MCF 10A (cell line): ENCODE measurements around the gene PHC3. TPM values are rescaled to one million over a fixed set of nuclear protein-coding genes. Genes with fewer than 3 reads are reported as not detected.

Source experiments
- BruUV-seq: library from RNA; stranded (reverse); fragments of 400-500 nt; replicated peaks from 2 replicates; lab custom pipeline; 2021; lab: Mats Ljungman, UMichigan
- CTCF ChIA-PET: fragments of 300-600 bp; sonication (Branson Sonifier 250); formaldehyde crosslinking; extraction: SDS; loops from one replicate; lab custom pipeline; 2021; ENCODE audit warnings: antibody characterized with exemption, inconsistent platforms; lab: Yijun Ruan, JAX
- POLR2A ChIA-PET: fragments of 300-600, 350-650 bp; sonication (Branson Sonifier 250); formaldehyde crosslinking; extraction: SDS; loops from one replicate; lab custom pipeline; 2020; ENCODE audit warnings: antibody characterized with exemption, inconsistent platforms; lab: Yijun Ruan, JAX
- DNase-seq: peaks from one replicate; pipeline ENCODE4 v3.0.0-alpha.2; 2018; ENCODE audit not compliant: unreplicated experiment
- H3K27ac Mint-ChIP-seq: one replicate; pipeline ENCODE4 v1.8.0; 2022; ENCODE audit warnings: mild to moderate bottlenecking, low read depth, mixed read lengths; ENCODE audit not compliant: unreplicated experiment
- H3K27me3 Mint-ChIP-seq: one replicate; pipeline ENCODE4 v1.8.0; 2022; ENCODE audit warnings: mixed read lengths; ENCODE audit not compliant: insufficient read depth, unreplicated experiment
- H3K36me3 Mint-ChIP-seq: one replicate; pipeline ENCODE4 v1.8.0; 2022; ENCODE audit warnings: mild to moderate bottlenecking, moderate library complexity, mixed read lengths; ENCODE audit not compliant: insufficient read depth, unreplicated experiment
- H3K4me1 Mint-ChIP-seq: one replicate; pipeline ENCODE4 v1.8.0; 2022; ENCODE audit warnings: mixed read lengths; ENCODE audit not compliant: insufficient read depth, unreplicated experiment
- H3K4me3 Mint-ChIP-seq: one replicate; pipeline ENCODE4 v1.8.0; 2022; ENCODE audit warnings: mild to moderate bottlenecking, moderate library complexity, mixed read lengths; ENCODE audit not compliant: unreplicated experiment
- H3K9me3 Mint-ChIP-seq: one replicate; pipeline ENCODE4 v1.8.0; 2022; ENCODE audit warnings: mixed read lengths; ENCODE audit not compliant: unreplicated experiment
- CTCF ChIP-seq: fragments of 200-600 bp; IDR thresholded peaks from one replicate; pipeline ENCODE4 v1.8.0; 2022; ENCODE audit warnings: antibody characterized with exemption, mild to moderate bottlenecking; ENCODE audit not compliant: unreplicated experiment
- intact Hi-C: fragments of 100-400 bp; cut with micrococcal nuclease; formaldehyde crosslinking; loops from 2 replicates; pipeline ENCODE4 v1.14.1; 2022
- total RNA-seq: library from RNA; stranded (reverse); gene quantifications from 2 replicates; pipeline ENCODE4 v1.2.3, GENCODE V29; 2022

Gene PHC3
- total RNA-seq, 1 experiment from 2014 or later: 54.3 TPM

- no peak for TF ChIP-seq CTCF
- BruUV-seq: no TSS peak
- intact Hi-C loops: no loop called here
- H3K4me3 Mint-ChIP-seq: no peak overlapping the region
- POLR2A ChIA-PET: no interaction called here
- H3K27me3 Mint-ChIP-seq: no peaks in the 10 kb centered on the region
- CTCF ChIA-PET: interaction anchor here (0.6 kb wide), 1 partner anchor 266 kb away, joined by 3 read pairs; no protein-coding TSS in a partner anchor
- H3K9me3 Mint-ChIP-seq: no peaks in the 10 kb centered on the region
- no peaks in the 10 kb centered on the region for H3K36me3 Mint-ChIP-seq
- DNase-seq: peak; percentile 14
- H3K4me1 Mint-ChIP-seq: no peaks in the 10 kb centered on the region
- no peak overlapping the region for H3K27ac Mint-ChIP-seq
Measured at GRCh38 chr3:170055209-170055608, 126.3 kb downstream of the PHC3 start.

- no TSS peak for BruUV-seq
- Mint-ChIP-seq H3K27ac (no peak overlapping the region), H3K4me1 (no peaks in the 10 kb centered on the region), H3K4me3 (no peak overlapping the region), H3K9me3 (no peaks in the 10 kb centered on the region), H3K27me3 (no peaks in the 10 kb centered on the region), H3K36me3 (no peaks in the 10 kb centered on the region)
- intact Hi-C loops: loop anchor here (1.0 kb wide), 1 partner anchor 191 kb away; no protein-coding TSS in a partner anchor
- POLR2A ChIA-PET: interaction anchor here (0.5 kb wide), 1 partner anchor 340 kb away, joined by 4 read pairs; no protein-coding TSS in a partner anchor
- CTCF ChIA-PET: interaction anchor here (0.6 to 1.0 kb wide), 7 partner anchors 8 to 377 kb away, joined by 3 to 7 read pairs (median 3); no protein-coding TSS in a partner anchor
- DNase-seq: peak; percentile 24
- TF ChIP-seq CTCF: peak; percentile 3
Measured at GRCh38 chr3:170054204-170054603, 127.3 kb downstream of the PHC3 start.

- Mint-ChIP-seq H3K27me3 (no peaks in the 10 kb centered on the region), H3K9me3 (no peaks in the 10 kb centered on the region), H3K27ac (no peak overlapping the region), H3K4me1 (no peaks in the 10 kb centered on the region), H3K36me3 (no peaks in the 10 kb centered on the region), H3K4me3 (no peak overlapping the region)
- BruUV-seq: no TSS peak
- ChIA-PET CTCF (no interaction called here), POLR2A (interaction anchor here (0.8 kb wide), 1 partner anchor 37 kb away, joined by 3 read pairs; no protein-coding TSS in a partner anchor)
- intact Hi-C loops: no loop called here
- TF ChIP-seq CTCF: no peak
- DNase-seq: no peak
Measured at GRCh38 chr3:170052398-170052797, 129.1 kb downstream of the PHC3 start.

GRCh38 chr3:170050753-170051152 is 130.8 kb downstream of the PHC3 start:
- H3K4me1 Mint-ChIP-seq: no peaks in the 10 kb centered on the region
- H3K4me3 Mint-ChIP-seq: no peak overlapping the region
- H3K9me3 Mint-ChIP-seq: no peaks in the 10 kb centered on the region
- BruUV-seq: no TSS peak
- H3K27me3 Mint-ChIP-seq: no peaks in the 10 kb centered on the region
- H3K36me3 Mint-ChIP-seq: no peaks in the 10 kb centered on the region
- no peak overlapping the region for H3K27ac Mint-ChIP-seq
- DNase-seq: no peak
- POLR2A ChIA-PET: no interaction called here
- no peak for TF ChIP-seq CTCF
- CTCF ChIA-PET: no interaction called here
- intact Hi-C loops: no loop called here
